ENCODE results near the gene CBX3. TPM values are rescaled to one million over a fixed set of nuclear protein-coding genes. Genes with fewer than 3 reads are reported as not detected.

CBX3 gene
- total and polyA plus RNA-seq, 2 of the 13 experiments (the other 11 are each of a cell fraction or from before 2014, with no cell fraction given), result 53.9 to 249 TPM

DNA sequence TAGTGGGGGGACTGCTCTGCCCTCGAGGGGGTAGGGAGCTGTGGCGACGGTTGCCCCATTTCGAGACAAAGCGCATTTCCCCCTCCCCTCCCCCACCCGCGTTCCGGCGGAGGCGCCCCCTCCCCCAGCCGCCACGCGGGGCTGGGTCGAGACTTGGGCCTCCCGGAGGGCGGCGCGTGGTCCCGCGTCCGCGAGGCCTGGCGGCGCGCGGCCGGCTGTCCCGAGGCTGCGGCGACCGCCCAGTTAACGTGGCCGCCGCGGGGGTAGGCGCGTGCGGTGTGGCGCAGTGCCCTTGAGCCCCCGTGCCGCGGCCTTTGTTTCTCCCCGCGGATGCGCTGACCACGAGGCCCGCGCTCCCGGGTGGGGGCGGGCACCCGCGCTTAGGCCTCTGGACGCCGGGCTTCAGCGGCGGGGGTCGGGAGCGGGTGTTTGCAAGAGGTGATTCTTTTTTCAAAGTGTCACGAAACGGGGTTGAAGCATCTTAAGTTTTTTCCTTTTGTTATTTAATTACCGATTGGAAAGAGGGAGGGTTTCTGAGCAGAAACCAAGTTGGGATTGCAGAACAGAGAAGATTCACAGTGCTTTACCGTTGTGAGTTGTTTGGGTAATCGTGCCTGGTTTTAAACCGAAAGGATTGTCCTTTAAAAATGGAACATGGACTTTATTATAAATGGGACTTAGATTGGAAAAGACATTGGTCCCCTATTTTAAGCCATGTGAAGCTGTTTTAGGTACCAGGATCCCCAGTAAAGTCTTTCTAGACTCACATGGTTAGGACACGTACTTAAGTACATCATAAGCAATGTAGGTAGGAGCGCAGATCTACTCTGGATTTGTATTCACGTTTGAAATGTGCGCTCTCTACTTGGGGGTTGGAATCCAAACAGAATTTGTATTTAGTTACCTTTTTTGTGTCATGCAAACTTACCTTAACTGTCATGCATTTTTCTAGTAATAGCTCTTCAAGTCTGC, 760 bp downstream of the CBX3 start (continued):
- TF ChIP-seq, protein P1, sequence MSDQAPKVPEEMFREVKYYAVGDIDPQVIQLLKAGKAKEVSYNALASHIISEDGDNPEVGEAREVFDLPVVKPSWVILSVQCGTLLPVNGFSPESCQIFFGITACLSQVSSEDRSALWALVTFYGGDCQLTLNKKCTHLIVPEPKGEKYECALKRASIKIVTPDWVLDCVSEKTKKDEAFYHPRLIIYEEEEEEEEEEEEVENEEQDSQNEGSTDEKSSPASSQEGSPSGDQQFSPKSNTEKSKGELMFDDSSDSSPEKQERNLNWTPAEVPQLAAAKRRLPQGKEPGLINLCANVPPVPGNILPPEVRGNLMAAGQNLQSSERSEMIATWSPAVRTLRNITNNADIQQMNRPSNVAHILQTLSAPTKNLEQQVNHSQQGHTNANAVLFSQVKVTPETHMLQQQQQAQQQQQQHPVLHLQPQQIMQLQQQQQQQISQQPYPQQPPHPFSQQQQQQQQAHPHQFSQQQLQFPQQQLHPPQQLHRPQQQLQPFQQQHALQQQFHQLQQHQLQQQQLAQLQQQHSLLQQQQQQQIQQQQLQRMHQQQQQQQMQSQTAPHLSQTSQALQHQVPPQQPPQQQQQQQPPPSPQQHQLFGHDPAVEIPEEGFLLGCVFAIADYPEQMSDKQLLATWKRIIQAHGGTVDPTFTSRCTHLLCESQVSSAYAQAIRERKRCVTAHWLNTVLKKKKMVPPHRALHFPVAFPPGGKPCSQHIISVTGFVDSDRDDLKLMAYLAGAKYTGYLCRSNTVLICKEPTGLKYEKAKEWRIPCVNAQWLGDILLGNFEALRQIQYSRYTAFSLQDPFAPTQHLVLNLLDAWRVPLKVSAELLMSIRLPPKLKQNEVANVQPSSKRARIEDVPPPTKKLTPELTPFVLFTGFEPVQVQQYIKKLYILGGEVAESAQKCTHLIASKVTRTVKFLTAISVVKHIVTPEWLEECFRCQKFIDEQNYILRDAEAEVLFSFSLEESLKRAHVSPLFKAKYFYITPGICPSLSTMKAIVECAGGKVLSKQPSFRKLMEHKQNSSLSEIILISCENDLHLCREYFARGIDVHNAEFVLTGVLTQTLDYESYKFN (CRISPR knock-in tag; conservative IDR thresholded peaks at IDR 0.05), result no peak
- TF ChIP-seq, protein P2, sequence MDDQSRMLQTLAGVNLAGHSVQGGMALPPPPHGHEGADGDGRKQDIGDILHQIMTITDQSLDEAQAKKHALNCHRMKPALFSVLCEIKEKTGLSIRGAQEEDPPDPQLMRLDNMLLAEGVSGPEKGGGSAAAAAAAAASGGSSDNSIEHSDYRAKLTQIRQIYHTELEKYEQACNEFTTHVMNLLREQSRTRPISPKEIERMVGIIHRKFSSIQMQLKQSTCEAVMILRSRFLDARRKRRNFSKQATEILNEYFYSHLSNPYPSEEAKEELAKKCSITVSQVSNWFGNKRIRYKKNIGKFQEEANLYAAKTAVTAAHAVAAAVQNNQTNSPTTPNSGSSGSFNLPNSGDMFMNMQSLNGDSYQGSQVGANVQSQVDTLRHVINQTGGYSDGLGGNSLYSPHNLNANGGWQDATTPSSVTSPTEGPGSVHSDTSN (CRISPR knock-in tag; IDR thresholded peaks at IDR 0.05; ENCODE audit: borderline replicate concordance), result no peak
- TF ChIP-seq ISX (CRISPR knock-in tag; conservative IDR thresholded peaks at IDR 0.05) (no peak; the same call in 1 of the 2 replicates), ZNF224 (CRISPR knock-in tag; IDR thresholded peaks at IDR 0.05) (no peak), HDAC2 (CRISPR knock-in tag; IDR thresholded peaks at IDR 0.05) (no peak), ZNF713 (CRISPR knock-in tag; IDR thresholded peaks at IDR 0.05) (no peak), ZMYM2 (CRISPR knock-in tag; IDR thresholded peaks at IDR 0.05) (no peak), ZSCAN21 (CRISPR knock-in tag; IDR thresholded peaks at IDR 0.05; ENCODE audit: borderline replicate concordance) (no peak), ZNF556 (CRISPR knock-in tag; IDR thresholded peaks at IDR 0.05; ENCODE audit: borderline replicate concordance) (0 out of 2 replicates have a peak, but pooled peaks have one; percentile 27), JUND (CRISPR knock-in tag; IDR thresholded peaks at IDR 0.05) (no peak), ELF3 (CRISPR knock-in tag; IDR thresholded peaks at IDR 0.05) (no peak), ZC3H13 (CRISPR knock-in tag; IDR thresholded peaks at IDR 0.05) (no peak), KAT8 (CRISPR knock-in tag; IDR thresholded peaks at IDR 0.05) (no peak), HNRNPLL (IDR thresholded peaks at IDR 0.05; ENCODE audit: low read depth, low read length, poor library complexity, severe bottlenecking) (peak; percentile 94), PITX1 (CRISPR knock-in tag; IDR thresholded peaks at IDR 0.05) (no peak), SMAD3 (CRISPR knock-in tag; IDR thresholded peaks at IDR 0.05) (no peak), YY1 (IDR thresholded peaks at IDR 0.05; ENCODE audit: insufficient read depth, insufficient replicate concordance, low read depth, low read length) (peak; percentile 11), ZFX (CRISPR knock-in tag; IDR thresholded peaks at IDR 0.05; ENCODE audit: low read depth) (peak; percentile 76), IKZF4 (CRISPR knock-in tag; IDR thresholded peaks at IDR 0.05; ENCODE audit: borderline replicate concordance, low read depth, not compliant biosample characterization) (peak; percentile 17), ZNF235 (CRISPR knock-in tag; IDR thresholded peaks at IDR 0.05; ENCODE audit: borderline replicate concordance) (no peak)
- TF ChIP-seq, protein P3, sequence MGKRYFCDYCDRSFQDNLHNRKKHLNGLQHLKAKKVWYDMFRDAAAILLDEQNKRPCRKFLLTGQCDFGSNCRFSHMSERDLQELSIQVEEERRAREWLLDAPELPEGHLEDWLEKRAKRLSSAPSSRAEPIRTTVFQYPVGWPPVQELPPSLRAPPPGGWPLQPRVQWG (CRISPR knock-in tag; IDR thresholded peaks at IDR 0.05; ENCODE audit: borderline replicate concordance, low read depth), result no peak
- TF ChIP-seq, protein P4, sequence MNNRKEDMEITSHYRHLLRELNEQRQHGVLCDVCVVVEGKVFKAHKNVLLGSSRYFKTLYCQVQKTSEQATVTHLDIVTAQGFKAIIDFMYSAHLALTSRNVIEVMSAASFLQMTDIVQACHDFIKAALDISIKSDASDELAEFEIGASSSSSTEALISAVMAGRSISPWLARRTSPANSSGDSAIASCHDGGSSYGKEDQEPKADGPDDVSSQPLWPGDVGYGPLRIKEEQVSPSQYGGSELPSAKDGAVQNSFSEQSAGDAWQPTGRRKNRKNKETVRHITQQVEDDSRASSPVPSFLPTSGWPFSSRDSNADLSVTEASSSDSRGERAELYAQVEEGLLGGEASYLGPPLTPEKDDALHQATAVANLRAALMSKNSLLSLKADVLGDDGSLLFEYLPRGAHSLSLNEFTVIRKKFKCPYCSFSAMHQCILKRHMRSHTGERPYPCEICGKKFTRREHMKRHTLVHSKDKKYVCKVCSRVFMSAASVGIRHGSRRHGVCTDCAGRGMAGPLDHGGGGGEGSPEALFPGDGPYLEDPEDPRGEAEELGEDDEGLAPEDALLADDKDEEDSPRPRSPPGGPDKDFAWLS (CRISPR knock-in tag; IDR thresholded peaks at IDR 0.05; ENCODE audit: borderline replicate concordance), result no peak

Measured in HepG2 (cell line).